Mesendoderm (in vitro differentiated cells): ENCODE results near the gene IFNK.

ENCODE experiments used
- DNase-seq: peaks from one replicate; pipeline ENCODE4 v3.0.0; 2013
- H2AK5ac ChIP-seq: 2 replicates; pipeline ENCODE4 v1.6.1; 2013; ENCODE audit warnings: low read length, inconsistent platforms
- H2BK120ac ChIP-seq: 2 replicates; pipeline ENCODE4 v1.6.1; 2013; ENCODE audit warnings: low read depth, mild to moderate bottlenecking, low read length, moderate library complexity, mixed read lengths
- H2BK15ac ChIP-seq: replicated peaks from 2 replicates; pipeline ENCODE4 v1.6.1; 2013; ENCODE audit warnings: low read depth, mild to moderate bottlenecking, moderate library complexity
- H2BK5ac ChIP-seq: 2 replicates; pipeline ENCODE4 v1.6.1; 2013; ENCODE audit warnings: low read length, inconsistent platforms
- H3K18ac ChIP-seq: 2 replicates; pipeline ENCODE4 v1.6.1; 2013; ENCODE audit warnings: mild to moderate bottlenecking, low read length, mixed read lengths
- H3K23ac ChIP-seq: one replicate; pipeline ENCODE4 v1.6.1; 2013; ENCODE audit warnings: low read length
- H3K27ac ChIP-seq: 2 replicates; pipeline ENCODE4 v1.5.1; 2013; ENCODE audit warnings: low read depth, mild to moderate bottlenecking, inconsistent platforms, low read length, moderate library complexity
- H3K27me3 ChIP-seq: 2 replicates; pipeline ENCODE4 v1.6.1; 2013; ENCODE audit warnings: low read length, control low read depth, mild to moderate bottlenecking, inconsistent platforms; ENCODE audit not compliant: insufficient read depth, poor library complexity
- H3K36me3 ChIP-seq: 2 replicates; pipeline ENCODE4 v1.6.1; 2013; ENCODE audit warnings: low read length, inconsistent platforms; ENCODE audit not compliant: control insufficient read depth, insufficient read depth
- H3K4ac ChIP-seq: one replicate; pipeline ENCODE4 v1.6.1; 2013; ENCODE audit warnings: low read depth, mild to moderate bottlenecking, low read length, moderate library complexity
- H3K4me1 ChIP-seq: 2 replicates; pipeline ENCODE4 v1.6.1; 2013; ENCODE audit warnings: low read depth, low read length, inconsistent platforms; ENCODE audit not compliant: control insufficient read depth
- H3K4me2 ChIP-seq: 2 replicates; pipeline ENCODE4 v1.6.1; 2013; ENCODE audit warnings: low read length
- H3K4me3 ChIP-seq: 2 replicates; pipeline ENCODE4 v1.5.1; 2013; ENCODE audit warnings: mild to moderate bottlenecking, low read length
- H3K56ac ChIP-seq: one replicate; pipeline ENCODE4 v1.6.1; 2013; ENCODE audit warnings: low read length
- H3K79me1 ChIP-seq: 2 replicates; pipeline ENCODE4 v1.6.1; 2013; ENCODE audit warnings: low read length, inconsistent platforms
- H3K79me2 ChIP-seq: 2 replicates; pipeline ENCODE4 v1.6.1; 2013; ENCODE audit warnings: mild to moderate bottlenecking, low read length; ENCODE audit not compliant: control insufficient read depth, insufficient read depth
- H3K9ac ChIP-seq: 2 replicates; pipeline ENCODE4 v1.6.1; 2013; ENCODE audit warnings: low read length, inconsistent platforms
- H4K5ac ChIP-seq: one replicate; pipeline ENCODE4 v1.6.1; 2013; ENCODE audit warnings: low read length
- H4K8ac ChIP-seq: one replicate; pipeline ENCODE4 v1.6.1; 2013; ENCODE audit warnings: low read depth, mild to moderate bottlenecking, control low read depth, low read length, moderate library complexity
- WGBS: extraction: QIAGEN DNeasy Blood & Tissue Kit; methylation state at CpG from one replicate; pipeline ENCODE4 v1.1.7; 2013; ENCODE audit warnings: low lambda C conversion rate, missing lambda C conversion rate; ENCODE audit not compliant: insufficient coverage; ENCODE audit errors: extremely low coverage; 5-methylcytosine and 5-hydroxymethylcytosine counted together

The IFNK gene

DNA sequence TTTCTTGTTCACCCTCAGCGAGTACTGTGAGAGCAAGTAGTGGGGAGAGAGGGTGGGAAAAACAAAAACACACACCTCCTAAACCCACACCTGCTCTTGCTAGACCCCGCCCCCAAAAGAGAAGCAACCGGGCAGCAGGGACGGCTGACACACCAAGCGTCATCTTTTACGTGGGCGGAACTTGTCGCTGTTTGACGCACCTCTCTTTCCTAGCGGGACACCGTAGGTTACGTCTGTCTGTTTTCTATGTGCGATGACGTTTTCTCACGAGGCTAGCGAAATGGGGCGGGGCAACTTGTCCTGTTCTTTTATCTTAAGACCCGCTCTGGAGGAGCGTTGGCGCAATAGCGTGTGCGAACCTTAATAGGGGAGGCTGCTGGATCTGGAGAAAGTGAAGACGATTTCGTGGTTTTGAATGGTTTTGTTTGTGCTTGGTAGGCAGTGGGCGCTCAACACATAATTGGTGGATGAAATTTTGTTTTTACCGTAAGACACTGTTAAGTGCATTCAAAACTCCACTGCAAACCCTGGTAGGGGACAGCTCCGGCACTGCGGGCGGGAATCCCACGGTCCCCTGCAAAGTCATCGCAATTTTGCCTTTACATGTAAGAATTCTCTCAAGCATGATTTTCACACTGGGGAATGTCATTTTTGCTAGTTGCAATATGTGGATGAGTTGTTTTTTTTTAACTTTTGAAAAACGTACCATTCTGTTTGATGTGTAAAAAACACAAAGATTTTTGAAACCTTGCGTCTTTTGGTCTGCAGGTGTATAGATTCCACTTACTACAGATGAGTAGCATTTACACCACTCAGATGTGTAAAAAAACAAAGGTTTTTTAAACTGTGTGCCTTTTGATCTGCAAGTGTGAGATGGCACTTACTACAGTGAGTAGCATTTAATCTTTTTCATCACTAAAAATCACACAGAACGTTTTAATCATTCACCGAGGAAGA is 49.8 kb downstream of the IFNK start:
- Histone ChIP-seq H3K9ac (peak overlapping the region; percentile 62), H3K36me3 (no peaks in the 10 kb centered on the region)
- DNase-seq, result peak; percentile 100

More for the DNA sequence above, 49.8 kb downstream of the IFNK start:
- H3K27ac ChIP-seq, result peak overlapping the region; percentile 77
- no peak overlapping the region for H3K4ac ChIP-seq
- no peak overlapping the region for H2BK5ac ChIP-seq
- no peaks in the 10 kb centered on the region for H3K79me2 ChIP-seq
- no peak overlapping the region for H3K18ac ChIP-seq
- no peaks in the 10 kb centered on the region for H3K4me1 ChIP-seq
- H2BK15ac ChIP-seq, result no peak overlapping the region
- no peaks in the 10 kb centered on the region for H3K27me3 ChIP-seq
- no peak overlapping the region for H4K8ac ChIP-seq
- H3K79me1 ChIP-seq, result peaks cover 2% of the 10 kb centered on the region
- peak overlapping the region; percentile 51 for H3K4me2 ChIP-seq
- H2BK120ac ChIP-seq, result no peak overlapping the region
- no peak overlapping the region for H4K5ac ChIP-seq
- H2AK5ac ChIP-seq, result no peak overlapping the region
- H3K56ac ChIP-seq, result peak overlapping the region; percentile 81
- H3K4me3 ChIP-seq, result peak overlapping the region; percentile 47
- no CpG with 5 or more reads among the region's 35 CpGs for WGBS
- H3K23ac ChIP-seq, result no peak overlapping the region
